ENCODE data around the gene MYOCD.

DNA sequence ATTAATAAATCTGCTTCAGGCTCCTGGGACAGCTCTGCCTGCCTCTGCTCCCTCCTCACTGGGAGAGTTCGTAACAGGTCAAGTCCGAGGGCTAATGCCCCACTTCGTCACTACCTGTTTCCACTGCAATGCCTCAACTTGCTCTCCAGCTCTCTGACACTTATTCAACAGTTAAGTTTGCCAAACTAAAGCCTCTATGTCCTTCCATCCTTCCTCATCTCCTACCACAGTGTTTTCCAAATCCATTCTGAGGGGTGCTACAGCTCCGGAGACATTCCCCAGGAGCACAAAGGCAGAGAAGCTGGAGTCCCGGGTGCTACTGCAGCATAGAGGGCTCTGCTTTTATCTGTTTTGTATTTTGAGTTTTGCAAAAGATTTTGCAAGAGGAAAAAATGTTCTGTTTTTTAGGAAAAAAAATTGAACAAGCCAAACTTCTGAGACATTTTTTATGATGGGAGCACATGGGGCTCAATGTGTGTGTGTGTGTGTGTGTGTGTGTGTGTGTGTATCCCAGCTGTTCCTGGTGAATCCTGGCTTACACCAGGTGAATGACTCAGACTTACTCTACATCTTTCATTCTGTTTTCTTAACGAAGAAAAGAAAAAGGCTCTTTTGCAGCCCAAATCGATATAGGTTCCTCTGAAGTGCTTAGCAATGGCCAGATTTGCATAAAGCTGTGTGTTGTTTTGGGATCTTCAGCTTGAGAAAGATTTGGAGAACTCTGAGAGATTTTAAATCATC lies 46.1 kb upstream of the MYOCD start:
- TF ChIP-seq, protein P1, sequence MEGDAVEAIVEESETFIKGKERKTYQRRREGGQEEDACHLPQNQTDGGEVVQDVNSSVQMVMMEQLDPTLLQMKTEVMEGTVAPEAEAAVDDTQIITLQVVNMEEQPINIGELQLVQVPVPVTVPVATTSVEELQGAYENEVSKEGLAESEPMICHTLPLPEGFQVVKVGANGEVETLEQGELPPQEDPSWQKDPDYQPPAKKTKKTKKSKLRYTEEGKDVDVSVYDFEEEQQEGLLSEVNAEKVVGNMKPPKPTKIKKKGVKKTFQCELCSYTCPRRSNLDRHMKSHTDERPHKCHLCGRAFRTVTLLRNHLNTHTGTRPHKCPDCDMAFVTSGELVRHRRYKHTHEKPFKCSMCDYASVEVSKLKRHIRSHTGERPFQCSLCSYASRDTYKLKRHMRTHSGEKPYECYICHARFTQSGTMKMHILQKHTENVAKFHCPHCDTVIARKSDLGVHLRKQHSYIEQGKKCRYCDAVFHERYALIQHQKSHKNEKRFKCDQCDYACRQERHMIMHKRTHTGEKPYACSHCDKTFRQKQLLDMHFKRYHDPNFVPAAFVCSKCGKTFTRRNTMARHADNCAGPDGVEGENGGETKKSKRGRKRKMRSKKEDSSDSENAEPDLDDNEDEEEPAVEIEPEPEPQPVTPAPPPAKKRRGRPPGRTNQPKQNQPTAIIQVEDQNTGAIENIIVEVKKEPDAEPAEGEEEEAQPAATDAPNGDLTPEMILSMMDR (IDR thresholded peaks at IDR 0.05), result no peak
- TF ChIP-seq POLR2A (IDR thresholded peaks at IDR 0.05) (no peak), POLR2AphosphoS5 (IDR thresholded peaks at IDR 0.05) (no peak)

Data from sigmoid colon (tissue), 4 donors.